ENCODE measurements around the gene ARHGAP26.

ARHGAP26 gene

DNA sequence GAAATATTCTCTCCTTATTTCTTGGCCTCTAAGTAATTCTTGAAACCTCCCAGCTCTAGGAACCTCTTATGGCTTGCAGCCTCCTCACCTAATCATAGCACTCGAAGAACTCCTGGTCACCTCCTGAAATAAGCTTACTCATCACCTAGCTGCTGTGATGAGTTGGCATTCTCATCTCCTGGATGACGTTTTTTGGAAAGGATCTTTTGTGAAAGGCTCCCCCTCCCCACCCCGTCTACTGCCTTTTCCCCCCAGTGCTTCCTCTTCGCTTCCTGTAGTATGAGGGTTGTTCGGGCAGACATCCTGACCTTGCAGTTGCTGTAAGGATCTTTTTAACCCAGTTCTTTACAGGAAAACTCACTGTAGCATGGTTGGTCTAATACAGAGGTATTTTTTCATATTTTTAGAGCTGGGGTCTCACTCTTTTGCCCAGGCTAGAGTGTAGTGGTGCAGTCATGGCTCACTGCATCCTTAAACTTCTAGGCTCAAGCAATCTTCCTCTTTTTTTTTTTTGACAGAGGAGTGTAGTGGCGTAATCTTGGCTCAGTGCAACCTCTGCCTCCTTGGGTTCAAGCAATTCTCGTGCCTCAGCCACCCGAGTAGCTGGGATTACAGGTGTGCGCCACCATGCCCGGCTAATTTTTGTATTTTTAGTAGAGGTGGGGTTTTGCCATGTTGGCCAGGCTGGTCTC is 41.8 kb downstream of the ARHGAP26 start:
- peak; percentile 41 to 55 (median 53) for DNase-seq

DNA sequence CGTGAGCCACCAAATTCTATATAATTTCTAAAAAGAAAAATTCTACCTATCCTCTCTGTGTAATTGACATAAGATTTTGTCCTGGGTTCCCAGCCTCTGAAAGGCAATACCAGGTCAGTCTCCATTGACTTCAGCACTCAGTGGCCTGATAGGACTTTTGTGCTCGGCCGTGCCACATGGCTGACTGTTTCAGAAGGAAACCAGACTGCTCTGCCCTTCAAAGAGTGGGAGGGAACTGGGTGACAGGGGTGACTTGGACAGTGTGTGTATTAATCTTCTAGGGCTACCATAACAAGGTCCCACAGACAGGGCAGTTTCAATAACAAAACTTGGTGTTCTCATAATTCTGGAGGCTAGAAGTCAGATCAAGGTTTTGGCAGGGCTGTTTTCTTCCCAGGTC is 43.0 kb downstream of the ARHGAP26 start:
- peak in 2 of 3 donors; percentile 36 to 38 for DNase-seq

DNA sequence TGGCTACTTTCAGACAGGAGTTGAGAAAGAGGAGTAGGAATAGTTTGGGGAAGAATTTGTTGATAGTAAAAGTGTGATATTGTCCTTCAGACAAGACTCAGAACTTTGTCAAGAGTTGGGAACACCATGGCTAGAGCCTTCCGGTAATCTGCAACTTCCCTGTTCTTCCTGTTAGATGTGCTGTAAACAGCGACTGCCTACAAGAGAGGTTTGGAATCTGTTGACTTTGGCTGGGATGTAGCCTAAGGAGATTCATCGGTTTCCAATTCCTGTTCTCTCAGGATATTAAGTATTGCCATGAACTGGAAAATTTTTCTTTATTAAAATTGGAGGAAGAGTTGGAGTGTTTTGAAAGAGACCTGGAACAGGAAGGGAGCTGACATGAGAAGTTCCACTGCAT is 43.9 kb downstream of the ARHGAP26 start:
- DNase-seq, result peak in 1 of 3 donors; percentile 38

DNA sequence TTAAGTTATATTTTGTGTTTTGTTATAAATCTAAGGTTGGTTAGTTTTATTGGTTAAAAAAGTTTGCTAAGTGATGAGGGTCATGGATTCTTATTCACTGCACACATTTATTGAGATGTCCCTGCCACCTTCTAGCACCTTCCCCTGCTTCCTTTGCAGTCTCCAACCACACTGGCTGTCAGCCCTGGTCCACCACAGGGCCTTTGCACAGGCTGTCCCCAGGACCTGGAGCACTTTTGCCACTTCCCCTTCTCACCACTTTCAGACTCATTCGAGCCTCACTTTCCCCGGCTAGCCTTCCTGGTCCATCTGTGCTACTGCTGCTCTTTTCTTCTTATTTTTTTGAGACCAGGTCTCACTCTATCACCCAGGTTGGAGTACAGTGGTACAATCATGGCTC is 45.3 kb downstream of the ARHGAP26 start:
- DNase-seq, result no peak

DNA sequence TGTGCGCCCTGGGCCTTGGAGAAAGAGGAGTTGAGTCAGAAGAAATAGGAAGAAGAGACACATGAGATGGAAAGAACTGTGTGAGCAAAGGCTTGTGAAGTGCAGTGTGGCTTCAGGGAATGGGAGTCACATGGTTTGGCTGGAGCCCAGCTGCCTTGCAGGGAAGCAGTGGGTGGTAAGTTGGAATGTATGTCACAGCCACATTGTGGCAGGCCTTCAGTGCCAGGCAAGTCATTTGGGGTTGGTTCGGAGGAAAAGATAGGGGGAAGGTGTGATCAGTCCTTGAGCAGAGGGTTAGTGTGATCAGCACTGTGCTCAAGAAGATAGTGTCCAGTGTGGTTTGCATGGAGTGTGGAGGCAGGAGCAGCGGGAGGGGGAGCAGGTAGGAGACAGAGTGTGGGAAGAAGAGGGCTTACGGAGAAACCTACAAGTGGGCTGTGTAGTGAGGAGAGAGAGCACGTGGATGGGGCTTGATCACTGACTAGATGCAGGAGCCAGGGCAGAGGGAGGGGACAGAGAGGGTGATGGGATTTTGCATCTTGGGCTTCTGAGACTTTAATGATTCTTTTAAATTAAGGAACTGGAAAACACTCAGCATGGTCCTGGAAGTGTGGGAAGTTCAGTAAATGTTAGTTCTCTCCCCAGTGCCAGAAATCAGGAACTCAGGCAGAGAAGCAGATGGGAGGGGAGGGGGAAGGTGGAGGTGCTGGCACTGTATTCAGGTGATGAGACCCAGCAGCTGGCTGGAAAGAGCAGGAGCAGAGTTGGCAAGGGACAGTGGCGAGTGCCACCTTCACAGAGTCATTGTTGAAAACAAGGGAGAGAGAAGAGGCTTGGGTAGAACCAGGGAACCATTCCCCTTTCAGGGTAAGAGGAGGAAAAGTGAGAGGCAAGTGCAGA is 46.6 kb downstream of the ARHGAP26 start:
- peak; percentile 80 to 92 (median 85) for DNase-seq

DNA sequence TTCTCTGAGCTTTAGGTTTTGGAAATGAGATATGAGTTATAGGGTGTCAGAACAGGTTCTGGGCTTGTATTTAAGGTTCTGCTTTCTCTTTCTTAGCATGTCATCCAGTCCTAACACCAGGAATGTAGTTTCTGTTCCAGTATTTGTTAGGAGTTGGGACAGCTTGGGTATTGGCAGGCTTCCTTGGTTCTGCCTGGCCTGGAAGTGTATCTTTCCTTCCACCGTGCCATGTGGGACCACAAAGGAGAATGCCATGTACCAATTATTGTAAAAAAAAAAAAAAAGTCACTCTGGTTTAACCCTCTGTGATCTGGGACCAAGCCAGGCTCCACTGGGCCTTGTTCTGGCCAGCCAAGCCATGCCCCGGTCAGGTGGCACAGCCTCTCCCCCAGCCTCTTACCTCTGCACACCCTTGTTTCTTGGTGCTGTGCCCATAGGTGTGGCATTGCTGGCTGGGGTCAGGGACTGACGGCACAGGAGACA is 47.8 kb downstream of the ARHGAP26 start:
- peak in 2 of 3 donors; percentile 51 to 64 for DNase-seq

DNA sequence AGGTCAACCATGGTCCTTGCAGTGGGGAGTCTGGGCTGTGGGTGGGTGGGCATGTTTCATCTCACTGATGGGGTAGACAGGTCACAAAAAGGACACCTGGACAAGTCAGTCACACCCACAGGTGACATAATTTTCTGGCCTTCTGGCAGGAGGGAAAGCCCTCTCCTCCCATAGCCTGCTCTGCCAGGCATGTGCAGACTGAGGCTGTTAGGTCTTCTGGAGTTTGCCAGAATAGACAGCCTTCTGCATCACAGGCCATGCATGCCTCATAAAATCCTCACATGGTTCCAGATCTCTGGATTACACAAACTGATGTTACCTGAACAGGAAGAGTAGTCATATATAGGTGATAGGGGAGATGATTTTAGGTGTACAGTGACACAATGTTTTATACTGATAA is 49.1 kb downstream of the ARHGAP26 start:
- DNase-seq, result no peak

DNA sequence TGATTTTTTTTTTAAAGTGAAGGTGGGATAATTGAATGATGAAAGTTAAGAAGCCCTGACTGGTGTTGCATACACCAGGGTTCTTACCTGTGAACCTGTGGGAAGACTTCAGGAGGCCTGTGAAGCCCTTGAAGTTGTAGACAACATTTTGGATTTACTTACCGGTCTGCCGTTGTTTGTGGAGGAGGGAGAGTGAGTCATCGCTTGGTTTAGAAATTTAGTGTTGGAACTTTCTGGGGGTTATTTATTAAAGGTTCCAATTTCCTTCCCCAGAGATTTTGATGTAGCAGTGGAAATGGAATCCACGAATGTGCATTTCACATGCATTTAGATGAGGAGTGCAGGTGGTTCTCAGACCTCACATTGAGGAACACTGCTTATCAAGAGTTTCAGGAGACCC is 49.6 kb downstream of the ARHGAP26 start:
- DNase-seq, result peak; percentile 47 to 68 (median 67)

DNA sequence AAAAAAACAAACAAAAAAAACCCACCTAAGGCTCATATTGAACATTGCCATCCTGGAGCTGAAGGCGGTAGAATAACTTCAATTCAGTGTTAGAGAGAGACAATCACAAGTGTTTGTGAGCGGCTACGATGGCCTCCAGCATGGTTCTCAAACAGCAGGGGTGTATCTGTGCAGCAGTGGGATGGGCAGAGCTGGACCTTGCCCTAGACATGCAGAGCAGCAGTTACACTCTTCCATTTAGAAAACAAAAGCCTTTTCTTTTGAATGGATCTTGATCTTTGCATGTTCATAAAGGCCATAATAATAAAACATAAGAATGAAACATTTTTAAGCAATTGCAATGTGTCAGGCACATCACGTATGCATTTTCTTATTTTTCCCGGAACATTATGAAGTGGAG is 50.3 kb downstream of the ARHGAP26 start:
- no peak for DNase-seq

DNA sequence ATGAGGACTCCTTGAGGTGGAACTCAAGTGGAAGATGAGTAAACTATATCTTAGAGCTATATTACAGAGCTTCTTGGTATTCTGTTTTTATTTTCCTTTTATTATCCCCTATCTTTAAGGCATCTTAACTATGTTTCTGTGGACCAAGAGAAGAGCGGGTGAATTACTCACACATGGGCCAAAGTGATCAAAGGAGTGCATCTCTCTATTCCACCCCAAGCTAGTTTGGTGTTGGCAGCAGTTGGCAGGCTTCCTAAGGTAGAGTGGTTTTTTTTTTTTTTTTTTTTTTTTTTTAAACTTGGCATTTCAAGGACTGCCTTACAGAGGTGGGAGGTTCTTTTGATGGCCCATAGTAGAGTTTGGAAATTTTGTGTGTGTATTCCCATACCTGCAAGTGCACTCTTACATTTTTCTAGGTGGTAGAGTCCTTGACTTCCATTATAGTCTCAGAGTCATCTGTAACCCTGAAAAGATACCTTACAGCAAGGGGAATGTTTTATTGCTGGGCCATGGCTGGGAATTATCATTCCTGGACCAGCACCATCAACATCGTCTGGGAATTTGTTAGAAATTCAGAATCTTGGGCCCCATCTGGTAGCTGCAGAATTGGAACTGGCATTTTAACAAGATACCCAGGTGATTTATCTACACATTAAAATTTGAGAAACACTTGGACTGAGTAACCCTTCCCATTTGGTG is 51.0 kb downstream of the ARHGAP26 start:
- no peak for DNase-seq

DNA sequence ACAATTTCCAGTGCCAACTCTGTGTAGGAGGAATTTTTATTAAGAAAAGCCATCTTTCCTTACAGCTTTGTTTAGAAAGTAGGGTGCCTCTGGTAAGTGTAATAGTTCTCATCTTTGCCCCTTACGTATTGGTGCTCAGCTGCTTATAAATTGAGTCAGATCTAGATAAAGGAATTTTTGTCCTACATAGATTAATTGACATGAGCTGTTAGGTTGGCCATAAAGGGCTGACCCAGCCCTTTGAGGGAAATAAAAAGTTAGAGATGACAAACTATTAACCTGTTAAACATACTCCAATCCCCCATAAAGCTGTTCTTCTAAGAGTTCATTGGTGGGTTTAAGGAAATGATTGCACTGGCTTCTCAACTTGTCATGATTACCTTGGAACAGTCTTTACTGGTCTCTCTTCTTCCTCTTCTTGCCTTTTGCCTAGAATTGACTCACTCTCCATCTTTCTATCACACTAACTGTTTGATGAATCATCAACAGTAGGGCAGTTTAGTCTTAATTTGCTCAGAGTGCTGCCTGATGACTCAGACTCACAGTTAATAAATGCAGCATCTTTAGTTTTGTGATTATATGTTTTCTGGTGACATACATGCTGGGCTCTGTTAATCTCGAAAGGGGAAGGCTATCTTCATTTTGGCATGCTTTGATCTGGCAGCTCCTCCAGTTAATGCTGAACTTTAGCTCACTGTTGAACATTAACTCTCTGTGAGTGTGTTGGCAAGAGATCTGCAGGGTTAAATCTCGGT is 51.7 kb downstream of the ARHGAP26 start:
- peak; percentile 76 to 96 (median 94) for DNase-seq

DNA sequence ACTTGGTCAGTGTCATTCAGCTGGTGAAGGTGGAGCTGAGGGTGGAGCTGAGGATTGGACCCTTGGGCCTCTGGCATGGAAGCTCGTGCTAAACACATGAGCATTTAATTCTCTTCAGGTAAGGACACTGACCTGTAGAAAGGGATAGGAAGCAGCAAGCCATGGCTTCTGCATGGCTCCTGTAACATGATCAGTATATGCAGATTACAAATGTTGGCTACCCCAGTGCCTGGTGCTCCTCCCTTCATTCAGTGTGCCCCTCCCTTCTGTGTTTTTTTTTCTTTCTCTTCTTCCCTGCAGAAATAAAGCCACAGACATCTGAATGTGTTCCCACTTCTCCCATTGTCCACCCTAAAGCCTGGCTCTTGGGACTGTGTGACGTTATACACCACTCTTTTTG is 52.9 kb downstream of the ARHGAP26 start:
- no peak for DNase-seq

DNA sequence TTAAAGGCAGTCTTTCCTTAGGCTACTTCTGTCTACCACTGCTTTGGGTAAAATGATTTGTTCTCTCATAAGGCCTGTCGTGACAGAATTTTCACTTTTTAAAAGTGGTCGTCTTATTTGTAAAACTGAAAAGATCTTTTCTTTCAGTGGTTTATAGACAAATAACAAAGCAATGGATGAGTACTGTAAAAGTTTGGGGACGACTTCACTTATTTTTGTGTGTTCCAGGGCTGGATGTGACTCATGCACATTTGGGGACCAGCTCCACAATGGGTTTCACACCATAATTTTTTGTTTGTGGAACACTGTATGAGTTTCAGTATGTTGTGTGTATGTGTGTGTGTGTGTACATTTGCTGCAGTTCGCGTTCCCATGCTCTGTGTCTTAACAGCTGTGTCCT is 53.6 kb downstream of the ARHGAP26 start:
- DNase-seq, result no peak

DNA sequence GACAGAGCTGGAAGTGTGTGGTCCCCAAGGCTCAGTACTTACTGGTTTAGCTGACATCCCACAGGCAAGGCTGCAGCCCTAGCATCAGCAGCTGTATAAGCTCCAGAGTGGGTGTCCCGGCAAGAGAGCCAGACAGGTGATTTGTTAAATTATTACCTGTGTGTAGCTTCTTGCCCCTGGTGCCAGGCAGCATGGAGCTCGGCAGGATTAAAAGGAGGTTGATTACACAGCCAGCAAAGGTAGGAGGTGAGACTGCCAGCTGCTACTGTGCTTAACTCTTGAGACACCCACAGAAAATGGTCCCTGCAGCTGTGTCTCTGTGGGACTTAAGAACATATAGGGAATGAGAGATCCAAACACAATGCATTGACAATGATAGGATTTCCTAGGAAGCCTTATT is 54.2 kb downstream of the ARHGAP26 start:
- DNase-seq, result no peak

DNA sequence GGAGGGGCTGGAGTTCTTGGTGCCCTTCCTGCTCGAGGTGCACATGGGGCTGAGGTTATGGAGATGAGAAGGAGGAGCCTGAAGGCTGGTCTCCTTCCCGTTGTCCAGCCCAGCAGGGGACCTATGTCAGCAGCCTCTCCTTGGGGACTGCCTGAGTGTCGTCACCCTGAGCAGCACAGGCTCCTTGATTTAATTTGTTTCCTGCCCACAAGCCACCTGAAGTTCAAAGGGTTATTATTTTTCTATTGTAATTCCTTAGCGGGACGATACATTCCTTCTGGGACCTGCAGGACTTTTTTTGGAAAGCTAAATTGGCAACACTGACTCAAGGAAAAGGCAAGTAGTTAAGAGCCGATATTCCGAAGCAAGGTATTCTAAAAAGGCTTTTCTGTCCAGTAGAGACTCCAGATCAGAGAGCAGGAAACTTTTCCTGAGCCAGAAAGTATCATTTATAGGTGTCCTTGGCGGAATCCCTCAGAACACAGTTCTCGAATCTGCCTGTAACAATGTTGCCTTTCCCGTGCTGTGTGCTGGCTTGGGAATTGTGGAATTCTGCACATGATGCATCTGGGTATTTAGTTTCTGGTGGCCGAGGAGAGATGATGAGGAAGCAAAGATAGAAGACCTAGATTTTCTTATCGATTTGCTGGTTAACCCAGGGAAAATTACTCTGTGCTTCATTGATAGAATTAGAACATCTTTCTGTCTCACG is 55.4 kb downstream of the ARHGAP26 start:
- peak in 1 of 3 donors; percentile 51 for DNase-seq

DNA sequence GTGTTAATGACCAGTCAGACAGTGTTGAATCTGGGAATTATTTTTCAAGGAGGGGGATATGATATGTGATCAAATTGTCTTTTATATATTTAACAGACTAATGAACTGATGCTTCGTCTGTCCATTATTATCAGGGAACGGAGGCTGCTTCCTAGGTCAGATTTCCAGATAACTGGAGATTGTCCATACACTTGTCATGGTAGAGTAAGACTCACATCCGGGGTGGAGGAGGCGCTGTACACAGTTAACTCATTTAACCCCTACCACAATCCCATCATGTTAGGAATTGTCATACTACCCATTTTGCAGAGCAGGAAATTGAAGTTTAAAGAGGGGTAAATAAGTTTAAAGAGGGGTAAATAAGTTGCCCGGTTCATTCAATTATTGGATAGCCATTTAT is 55.9 kb downstream of the ARHGAP26 start:
- no peak for DNase-seq

DNA sequence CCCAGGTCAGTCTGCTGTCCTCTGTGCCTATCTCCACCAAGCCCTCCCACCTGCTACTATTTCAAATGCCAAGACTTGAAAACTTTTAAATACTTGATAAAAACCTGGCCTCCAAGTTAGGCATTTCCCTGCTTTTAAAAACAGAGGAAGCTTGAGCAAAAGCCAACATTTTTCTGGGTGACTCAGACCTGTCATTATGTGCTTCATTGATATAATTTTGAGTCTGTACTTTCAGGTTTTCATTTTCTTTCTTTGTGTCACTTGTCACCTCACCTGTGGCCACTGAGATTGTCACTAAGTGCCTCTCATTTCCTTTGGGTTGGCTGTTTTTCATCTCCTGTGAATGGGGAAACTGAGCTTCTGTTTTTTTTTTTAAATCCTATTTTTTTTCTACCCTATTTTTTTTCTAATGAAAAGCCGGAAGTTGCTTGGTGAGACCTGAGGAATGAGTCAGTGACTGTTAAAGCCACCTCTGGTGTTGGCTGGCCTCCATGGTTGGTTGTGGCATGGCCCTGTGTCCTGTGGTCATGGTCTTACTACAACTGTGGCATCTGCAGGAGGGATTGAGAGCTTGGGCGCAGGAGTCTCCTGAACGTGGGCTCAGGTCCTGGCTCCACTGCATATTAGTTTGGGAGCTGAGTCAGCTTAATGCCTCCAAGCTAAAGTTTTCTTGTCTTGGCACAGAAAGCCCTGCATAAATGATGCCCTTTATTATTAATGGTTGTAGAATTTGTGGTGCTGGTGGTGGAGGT is 56.7 kb downstream of the ARHGAP26 start:
- DNase-seq, result peak; percentile 61 to 74 (median 72)

DNA sequence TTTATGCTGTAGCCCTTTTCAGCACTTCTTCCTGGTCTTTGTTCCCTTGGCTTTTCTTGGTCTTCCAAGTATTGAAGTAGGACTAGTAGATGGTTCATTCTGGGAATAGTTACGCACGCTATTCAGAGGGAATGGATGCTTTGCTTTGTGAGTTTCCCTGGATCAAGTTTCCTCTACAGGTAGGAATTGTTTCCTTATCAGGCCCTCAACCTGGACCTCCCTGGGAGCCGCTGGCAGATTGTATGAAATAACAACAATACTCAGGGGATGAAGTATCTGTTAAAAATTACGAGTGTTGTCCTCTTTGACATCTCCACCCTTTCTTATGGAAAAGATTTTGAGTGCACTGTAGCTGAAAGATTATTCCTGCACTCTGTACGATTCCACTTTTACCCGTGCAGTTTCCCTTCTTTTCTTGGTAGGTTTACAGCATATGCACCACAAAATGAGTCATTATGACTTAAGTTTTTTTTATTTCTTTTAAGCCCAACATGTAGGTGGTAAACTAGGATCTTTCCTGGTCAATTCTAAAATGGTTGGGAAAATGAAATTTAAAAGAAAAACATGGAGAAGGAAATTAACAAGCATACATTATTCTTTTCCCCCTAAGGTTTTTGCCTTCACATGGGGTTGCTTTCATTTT is 57.9 kb downstream of the ARHGAP26 start:
- peak in 2 of 3 donors; percentile 62 to 67 for DNase-seq

DNA sequence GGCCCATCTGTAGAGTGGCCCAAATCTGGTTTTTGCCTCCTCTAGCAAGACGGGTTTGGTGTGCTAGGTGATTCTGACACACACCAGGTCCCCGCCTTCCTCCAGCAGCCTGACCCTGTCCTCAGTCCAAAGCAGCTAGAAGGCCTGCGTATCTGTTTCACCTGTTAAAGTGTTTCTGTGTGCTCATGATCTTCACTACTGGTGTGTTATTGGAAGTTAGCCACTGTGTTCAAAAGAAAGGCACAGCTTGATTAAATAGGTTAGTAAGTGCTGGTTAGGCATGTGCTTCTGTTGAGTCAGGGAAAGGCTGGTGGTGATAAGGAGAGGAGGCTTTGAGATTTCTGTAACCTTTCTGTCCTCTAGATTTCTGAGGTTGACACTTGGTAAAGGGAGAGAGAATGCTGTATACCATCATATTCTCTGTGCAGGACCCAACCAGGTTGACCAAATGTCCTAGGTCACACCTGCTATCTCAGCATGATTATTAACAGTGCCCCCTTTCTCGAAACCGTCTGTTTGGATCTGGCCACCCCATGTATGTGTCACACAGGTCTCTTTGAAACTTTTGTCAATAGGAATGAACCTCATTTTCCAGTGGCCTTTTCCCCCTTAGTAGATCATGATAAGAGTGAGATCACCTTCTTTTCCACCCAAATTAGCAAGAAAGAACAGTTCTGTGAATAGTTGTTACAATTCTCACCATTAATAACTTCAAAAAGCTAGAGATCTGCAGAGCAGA is 58.8 kb downstream of the ARHGAP26 start:
- DNase-seq, result no peak

DNA sequence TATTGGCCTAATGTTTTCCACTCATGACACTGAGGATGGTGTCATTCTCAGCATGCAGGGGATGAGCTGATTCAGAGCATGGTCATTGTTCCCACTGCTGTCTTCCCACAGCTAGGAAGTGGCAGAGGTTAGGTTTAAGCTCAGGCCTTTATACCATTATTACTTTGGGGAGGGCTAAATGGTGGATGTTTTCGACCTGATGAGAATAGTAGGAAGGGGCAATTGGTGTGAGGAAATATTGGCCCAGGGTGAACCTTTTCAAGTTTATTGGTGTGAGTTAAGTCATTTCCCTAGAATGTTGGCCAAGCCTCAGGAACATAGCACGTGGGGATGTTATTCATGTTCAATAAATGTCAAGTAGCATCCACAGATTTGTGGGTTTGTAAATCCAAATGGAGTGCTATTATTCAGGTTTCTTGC is 59.6 kb downstream of the ARHGAP26 start:
- DNase-seq, result peak; percentile 68 to 79 (median 78)
